DND-41 (cell line): ENCODE data around the gene ILK.

Experiments used
- ATAC-seq: fragments of 200-7000 bp; cut with Tn5 transposase; 3 replicates; pipeline ENCODE4 v1.9.1; 2021; ENCODE audit warnings: low read depth; ENCODE audit not compliant: insufficient read depth
- DNase-seq: peaks from one replicate; pipeline ENCODE4 v3.0.0-alpha.2; 2020
- H2AFZ ChIP-seq: 2 replicates; pipeline ENCODE4 v1.6.0; 2012; ENCODE audit warnings: low read depth, low read length
- H3K27ac ChIP-seq: 2 replicates; pipeline ENCODE4 v1.5.1; 2012; ENCODE audit warnings: low read length, inconsistent platforms
- H3K27me3 ChIP-seq: fragments of 200-600 bp; sonication (generic); 2 replicates; pipeline ENCODE4 v1.6.0; 2012; ENCODE audit warnings: low read length, mild to moderate bottlenecking, inconsistent platforms; ENCODE audit not compliant: insufficient read depth, poor library complexity
- H3K36me3 ChIP-seq: 2 replicates; pipeline ENCODE4 v1.5.1; 2012; ENCODE audit warnings: low read length, inconsistent platforms; ENCODE audit not compliant: insufficient read depth
- H3K4me1 ChIP-seq: 2 replicates; pipeline ENCODE4 v1.5.1; 2012; ENCODE audit warnings: mild to moderate bottlenecking, low read length; ENCODE audit not compliant: insufficient read depth
- H3K4me2 ChIP-seq: 2 replicates; pipeline ENCODE4 v1.6.0; 2012; ENCODE audit warnings: mild to moderate bottlenecking, moderate library complexity, low read length, inconsistent platforms; ENCODE audit not compliant: insufficient read depth
- H3K4me3 ChIP-seq, 2 experiments: fragments of 200-600 bp in 1 of 2; shearing (Covaris generic) in 1 of 2; 2 replicates each; pipeline ENCODE4 v1.5.1; 2012 to 2016; ENCODE audit warnings: inconsistent platforms in 2 of 2, low read length in 2 of 2, mild to moderate bottlenecking in 2 of 2, low read depth in 1 of 2, moderate library complexity in 1 of 2
- H3K79me2 ChIP-seq: 2 replicates; pipeline ENCODE4 v1.6.0; 2012; ENCODE audit warnings: low read length, inconsistent platforms; ENCODE audit not compliant: insufficient read depth
- H3K9ac ChIP-seq: 2 replicates; pipeline ENCODE4 v1.6.0; 2012; ENCODE audit warnings: low read depth, mild to moderate bottlenecking, inconsistent platforms, low read length, moderate library complexity
- H3K9me3 ChIP-seq: 2 replicates; pipeline ENCODE4 v1.5.1; 2012; ENCODE audit warnings: low read length, moderate library complexity, mild to moderate bottlenecking, inconsistent platforms; ENCODE audit not compliant: insufficient read depth, severe bottlenecking
- H4K20me1 ChIP-seq: 2 replicates; pipeline ENCODE4 v1.6.0; 2012; ENCODE audit warnings: low read length; ENCODE audit not compliant: insufficient read depth
- EZH2 ChIP-seq: IDR thresholded peaks from 3 replicates; pipeline ENCODE4 v1.6.1; 2012; ENCODE audit warnings: borderline replicate concordance, low read depth, mild to moderate bottlenecking, moderate library complexity, low read length, inconsistent platforms; ENCODE audit not compliant: severe bottlenecking
- TF ChIP-seq, protein P1 (sequence below): IDR thresholded peaks from 2 replicates; pipeline ENCODE4 v1.5.1; 2012; ENCODE audit warnings: borderline replicate concordance, low read length, moderate library complexity, mild to moderate bottlenecking; ENCODE audit not compliant: poor library complexity, severe bottlenecking; ENCODE audit errors: extremely low read depth

The ILK gene

DNA sequence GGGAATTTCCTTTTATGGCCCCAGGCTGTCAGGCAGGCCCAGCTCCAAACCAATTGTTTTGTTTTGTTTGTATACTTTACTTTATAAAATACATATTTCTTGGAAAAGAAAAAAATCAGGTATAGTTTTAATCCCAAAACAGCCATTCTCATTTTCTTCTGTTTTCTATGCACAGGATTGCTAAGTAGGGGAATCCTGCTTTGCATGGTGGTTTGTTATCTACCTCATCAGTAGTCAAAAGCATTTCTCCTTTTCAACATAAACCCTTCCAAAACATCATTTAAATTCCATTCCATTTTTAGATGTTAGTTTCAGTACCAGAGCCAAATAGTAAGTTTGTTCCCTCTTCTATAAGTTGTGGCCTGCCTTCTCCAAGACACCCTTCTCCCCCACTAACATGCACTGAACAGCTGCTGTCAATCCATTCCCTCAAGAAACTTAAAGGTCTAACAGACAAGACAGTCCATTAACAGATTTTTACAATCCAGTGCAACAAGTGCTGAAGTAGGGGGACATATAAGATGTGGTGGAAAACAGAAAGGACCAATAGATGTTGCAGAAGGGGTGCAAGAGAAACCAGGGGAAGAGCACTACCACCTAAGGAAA is 3.7 kb downstream of the ILK start:
- Histone ChIP-seq H4K20me1 (peaks cover 21% of the 10 kb centered on the region), H3K4me1 (peaks cover 62% of the 10 kb centered on the region), H3K27me3 (no peaks in the 10 kb centered on the region), H3K4me3 (no peak overlapping the region), H3K36me3 (peaks cover 46% of the 10 kb centered on the region), H2AFZ (no peak overlapping the region), H3K79me2 (peaks cover 67% of the 10 kb centered on the region), H3K27ac (no peak overlapping the region), H3K9ac (no peak overlapping the region), H3K4me2 (0 out of 2 replicates have a peak overlapping the region, but pooled peaks have one; percentile 1), H3K9me3 (no peaks in the 10 kb centered on the region)
- DNase-seq: no peak
- ATAC-seq: no peak
- TF ChIP-seq, protein P1, sequence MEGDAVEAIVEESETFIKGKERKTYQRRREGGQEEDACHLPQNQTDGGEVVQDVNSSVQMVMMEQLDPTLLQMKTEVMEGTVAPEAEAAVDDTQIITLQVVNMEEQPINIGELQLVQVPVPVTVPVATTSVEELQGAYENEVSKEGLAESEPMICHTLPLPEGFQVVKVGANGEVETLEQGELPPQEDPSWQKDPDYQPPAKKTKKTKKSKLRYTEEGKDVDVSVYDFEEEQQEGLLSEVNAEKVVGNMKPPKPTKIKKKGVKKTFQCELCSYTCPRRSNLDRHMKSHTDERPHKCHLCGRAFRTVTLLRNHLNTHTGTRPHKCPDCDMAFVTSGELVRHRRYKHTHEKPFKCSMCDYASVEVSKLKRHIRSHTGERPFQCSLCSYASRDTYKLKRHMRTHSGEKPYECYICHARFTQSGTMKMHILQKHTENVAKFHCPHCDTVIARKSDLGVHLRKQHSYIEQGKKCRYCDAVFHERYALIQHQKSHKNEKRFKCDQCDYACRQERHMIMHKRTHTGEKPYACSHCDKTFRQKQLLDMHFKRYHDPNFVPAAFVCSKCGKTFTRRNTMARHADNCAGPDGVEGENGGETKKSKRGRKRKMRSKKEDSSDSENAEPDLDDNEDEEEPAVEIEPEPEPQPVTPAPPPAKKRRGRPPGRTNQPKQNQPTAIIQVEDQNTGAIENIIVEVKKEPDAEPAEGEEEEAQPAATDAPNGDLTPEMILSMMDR: no peak
- TF ChIP-seq EZH2: no peak

DNA sequence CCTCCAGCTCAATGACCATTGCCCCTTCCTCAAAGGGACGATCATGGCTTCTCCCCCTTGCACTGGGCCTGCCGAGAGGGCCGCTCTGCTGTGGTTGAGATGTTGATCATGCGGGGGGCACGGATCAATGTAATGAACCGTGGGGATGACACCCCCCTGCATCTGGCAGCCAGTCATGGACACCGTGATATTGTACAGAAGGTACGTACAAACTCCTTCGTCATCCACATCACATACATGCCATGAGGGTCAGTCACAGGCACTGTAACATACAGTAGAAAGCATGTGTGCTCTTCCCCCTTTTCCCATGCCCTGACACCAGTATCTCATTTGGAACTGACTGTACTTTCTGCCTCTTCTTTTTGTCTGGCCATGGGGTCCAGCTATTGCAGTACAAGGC is 4.4 kb downstream of the ILK start:
- no peak overlapping the region for H3K4me2 ChIP-seq
- H2AFZ ChIP-seq: no peak overlapping the region
- no peak overlapping the region for H3K27ac ChIP-seq
- peaks cover 19% of the 10 kb centered on the region for H4K20me1 ChIP-seq
- H3K4me1 ChIP-seq: peaks cover 62% of the 10 kb centered on the region
- H3K4me3 ChIP-seq: no peak overlapping the region
- ATAC-seq (no peak), DNase-seq (no peak)
- H3K9me3 ChIP-seq: no peaks in the 10 kb centered on the region
- TF ChIP-seq EZH2: no peak
- TF ChIP-seq, protein P1: no peak
- H3K27me3 ChIP-seq: no peaks in the 10 kb centered on the region
- H3K36me3 ChIP-seq: peaks cover 46% of the 10 kb centered on the region
- H3K9ac ChIP-seq: no peak overlapping the region
- H3K79me2 ChIP-seq: peaks cover 60% of the 10 kb centered on the region

DNA sequence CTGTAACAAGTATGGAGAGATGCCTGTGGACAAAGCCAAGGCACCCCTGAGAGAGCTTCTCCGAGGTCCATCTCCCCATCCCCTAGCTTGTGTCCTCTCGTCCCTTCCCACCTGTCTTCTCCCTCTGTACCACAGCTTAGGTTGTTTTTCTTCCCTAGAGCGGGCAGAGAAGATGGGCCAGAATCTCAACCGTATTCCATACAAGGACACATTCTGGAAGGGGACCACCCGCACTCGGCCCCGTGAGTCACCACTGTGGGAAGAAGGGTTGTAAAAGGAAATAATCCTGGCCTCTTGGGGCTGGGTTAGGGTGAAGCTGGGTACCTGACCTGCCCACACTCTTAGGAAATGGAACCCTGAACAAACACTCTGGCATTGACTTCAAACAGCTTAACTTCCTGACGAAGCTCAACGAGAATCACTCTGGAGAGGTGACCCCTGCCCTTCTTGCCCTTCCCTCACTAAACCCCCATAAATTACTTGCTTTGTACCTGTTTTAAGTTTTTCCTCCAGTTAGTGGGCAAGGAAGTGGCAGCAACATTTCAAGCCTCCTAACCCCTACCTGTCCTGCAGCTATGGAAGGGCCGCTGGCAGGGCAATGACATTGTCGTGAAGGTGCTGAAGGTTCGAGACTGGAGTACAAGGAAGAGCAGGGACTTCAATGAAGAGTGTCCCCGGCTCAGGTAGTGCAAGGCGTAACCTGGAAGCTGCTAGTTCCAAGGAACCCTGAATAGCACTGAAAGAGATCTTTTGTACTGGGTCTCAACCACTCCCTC is 5.3 kb downstream of the ILK start:
- Histone ChIP-seq H3K36me3 (peaks cover 46% of the 10 kb centered on the region), H3K27ac (no peak overlapping the region), H3K79me2 (peaks cover 52% of the 10 kb centered on the region), H3K9ac (no peak overlapping the region), H3K4me1 (peaks cover 71% of the 10 kb centered on the region), H3K4me2 (no peak overlapping the region), H4K20me1 (peaks cover 19% of the 10 kb centered on the region), H3K27me3 (no peaks in the 10 kb centered on the region), H3K9me3 (no peaks in the 10 kb centered on the region), H2AFZ (no peak overlapping the region), H3K4me3 (no peak overlapping the region)
- peak; percentile 2 for DNase-seq
- TF ChIP-seq EZH2: no peak
- TF ChIP-seq, protein P1: no peak
- ATAC-seq: no peak
